ENCODE measurements around the gene WDR26.
A peak's percentile ranks its signal among the peaks of the same experiment; 100 is the strongest.
"Not testable (repeated sequence)": the region's sequence is repeated elsewhere in the genome, so short reads cannot be mapped to it uniquely, and the experiment has no call there.

The WDR26 gene

DNA sequence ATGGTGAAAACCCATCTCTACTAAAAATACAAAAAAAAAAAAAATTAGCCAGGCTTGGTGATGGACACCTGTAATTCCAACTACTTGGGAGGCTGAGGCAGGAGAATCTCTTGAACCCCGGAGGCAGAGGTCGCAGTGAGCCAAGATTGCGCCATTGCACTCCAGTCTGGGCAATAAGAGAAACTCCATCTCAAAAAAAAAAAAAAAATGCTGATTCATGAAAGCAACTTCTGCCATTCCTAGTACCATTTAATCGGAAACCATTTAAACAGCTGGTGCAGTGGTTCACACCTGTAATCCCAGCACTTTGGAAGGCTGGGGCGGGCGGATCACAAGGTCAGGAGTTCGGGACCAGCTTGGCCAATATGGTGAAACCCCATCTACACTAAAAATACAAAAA is 5.9 kb downstream of the WDR26 start:
- DNase-seq, H3K9me3 Mint-ChIP-seq, H3K4me3 Mint-ChIP-seq, H3K27me3 Mint-ChIP-seq: not testable (repeated sequence)
- Mint-ChIP-seq H3K36me3 (ENCODE audit: low read depth) (peaks cover 86% of the 10 kb centered on the region), H3K27ac (peak overlapping the region; percentile 44), H3K4me1 (ENCODE audit: low read depth) (peaks cover 73% of the 10 kb centered on the region)

DNA sequence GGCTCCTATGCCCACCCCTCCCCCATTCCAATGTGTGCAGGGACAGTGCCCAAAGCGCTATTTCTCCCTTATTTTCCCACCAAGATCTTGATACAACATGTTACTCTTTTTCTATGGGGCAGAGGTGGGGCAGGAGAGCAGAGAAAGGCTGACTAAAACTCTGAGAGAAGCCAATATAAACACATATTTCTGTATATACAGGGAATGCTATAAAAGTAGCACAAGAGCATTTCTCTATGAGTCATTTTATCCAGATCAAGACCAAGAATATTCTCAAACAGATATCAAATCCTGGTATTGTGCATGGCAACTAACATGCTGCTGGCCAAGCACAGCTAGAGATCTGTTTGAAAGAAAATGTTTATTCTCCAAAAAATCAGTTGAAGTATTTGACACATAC is 7.3 kb downstream of the WDR26 start:
- H3K27ac Mint-ChIP-seq: peak overlapping the region; percentile 63
- peaks cover 86% of the 10 kb centered on the region for H3K36me3 Mint-ChIP-seq (ENCODE audit: low read depth)
- no peaks in the 10 kb centered on the region for H3K27me3 Mint-ChIP-seq
- no peak overlapping the region for H3K4me3 Mint-ChIP-seq
- H3K9me3 Mint-ChIP-seq: no peaks in the 10 kb centered on the region
- peaks cover 66% of the 10 kb centered on the region for H3K4me1 Mint-ChIP-seq (ENCODE audit: low read depth)
- DNase-seq: no peak

GRCh38 chr1:224426869-224427268 is 7.7 kb downstream of the WDR26 start:
- H3K27ac Mint-ChIP-seq, H3K4me3 Mint-ChIP-seq, H3K9me3 Mint-ChIP-seq, H3K27me3 Mint-ChIP-seq, DNase-seq: not testable (repeated sequence)
- Mint-ChIP-seq H3K36me3 (ENCODE audit: low read depth) (peaks cover 87% of the 10 kb centered on the region), H3K4me1 (ENCODE audit: low read depth) (peaks cover 61% of the 10 kb centered on the region)

DNA sequence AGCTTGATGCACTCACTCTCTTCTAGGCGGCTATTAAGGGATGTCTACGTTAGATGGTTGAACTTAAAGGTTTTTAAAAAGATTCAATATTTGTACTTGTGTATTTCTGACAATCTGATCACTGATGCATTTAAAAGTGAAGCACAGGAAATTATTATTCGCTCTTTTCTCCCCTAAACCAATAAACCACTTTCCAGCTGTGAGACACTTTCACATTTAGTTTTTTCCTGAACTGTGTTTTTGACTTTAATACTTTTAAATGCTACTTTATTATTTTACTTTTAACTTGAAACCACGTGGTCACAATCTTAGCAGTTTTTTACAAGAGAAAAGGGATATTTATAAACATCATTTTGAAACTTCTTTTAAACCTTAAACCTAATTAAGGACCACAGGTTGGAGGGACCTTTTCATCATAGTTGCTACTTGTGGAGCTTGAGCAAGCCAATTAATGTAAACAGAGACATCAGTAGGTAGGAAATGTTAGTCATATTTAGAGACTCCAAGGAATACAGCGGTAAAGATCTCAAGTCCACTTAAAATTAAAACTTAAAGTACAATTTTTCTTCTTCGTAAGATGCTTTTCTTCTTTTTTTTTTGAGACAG is 9.2 kb downstream of the WDR26 start:
- Mint-ChIP-seq H3K36me3 (ENCODE audit: low read depth) (peaks cover 86% of the 10 kb centered on the region), H3K4me1 (ENCODE audit: low read depth) (peaks cover 50% of the 10 kb centered on the region), H3K9me3 (no peaks in the 10 kb centered on the region), H3K27ac (peak overlapping the region; percentile 61), H3K4me3 (no peak overlapping the region), H3K27me3 (no peaks in the 10 kb centered on the region)
- DNase-seq: no peak

DNA sequence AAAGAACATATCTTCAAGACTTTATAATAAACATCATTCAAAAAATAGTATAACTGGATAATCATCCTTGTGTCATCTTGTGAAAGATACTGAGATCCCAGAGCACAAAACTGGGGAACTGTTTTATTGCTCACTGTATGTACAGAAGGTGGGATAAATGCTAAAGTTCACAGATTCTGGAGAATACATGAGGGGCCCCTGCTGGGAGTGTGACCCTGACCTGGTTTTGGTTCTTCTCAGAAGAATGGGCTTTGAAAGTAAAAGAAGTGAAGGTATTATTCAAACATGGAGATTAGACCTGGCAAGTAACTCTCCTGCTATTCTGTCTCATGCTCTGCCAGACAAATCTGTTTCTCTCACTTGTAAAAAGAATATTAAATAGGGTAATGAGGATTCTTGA is 14.5 kb downstream of the WDR26 start:
- Mint-ChIP-seq H3K4me3 (no peak overlapping the region), H3K27ac (peak overlapping the region; percentile 47), H3K36me3 (ENCODE audit: low read depth) (peaks cover 94% of the 10 kb centered on the region), H3K27me3 (no peaks in the 10 kb centered on the region), H3K4me1 (ENCODE audit: low read depth) (peaks cover 15% of the 10 kb centered on the region), H3K9me3 (no peaks in the 10 kb centered on the region)
- no peak for DNase-seq

GRCh38 chr1:224411766-224412165 is 22.8 kb downstream of the WDR26 start:
- peaks cover 20% of the 10 kb centered on the region for H3K4me1 Mint-ChIP-seq (ENCODE audit: low read depth)
- peaks cover 78% of the 10 kb centered on the region for H3K36me3 Mint-ChIP-seq (ENCODE audit: low read depth)
- DNase-seq: no peak
- no peaks in the 10 kb centered on the region for H3K9me3 Mint-ChIP-seq
- no peaks in the 10 kb centered on the region for H3K27me3 Mint-ChIP-seq
- H3K27ac Mint-ChIP-seq: peak overlapping the region; percentile 12
- no peak overlapping the region for H3K4me3 Mint-ChIP-seq

GRCh38 chr1:224408294-224408590 is 26.4 kb downstream of the WDR26 start:
- Mint-ChIP-seq H3K4me1 (ENCODE audit: low read depth) (peaks cover 36% of the 10 kb centered on the region), H3K27ac (peak overlapping the region; percentile 8), H3K27me3 (no peaks in the 10 kb centered on the region), H3K9me3 (no peaks in the 10 kb centered on the region), H3K4me3 (no peak overlapping the region), H3K36me3 (ENCODE audit: low read depth) (peaks cover 89% of the 10 kb centered on the region)
- no peak for DNase-seq

DNA sequence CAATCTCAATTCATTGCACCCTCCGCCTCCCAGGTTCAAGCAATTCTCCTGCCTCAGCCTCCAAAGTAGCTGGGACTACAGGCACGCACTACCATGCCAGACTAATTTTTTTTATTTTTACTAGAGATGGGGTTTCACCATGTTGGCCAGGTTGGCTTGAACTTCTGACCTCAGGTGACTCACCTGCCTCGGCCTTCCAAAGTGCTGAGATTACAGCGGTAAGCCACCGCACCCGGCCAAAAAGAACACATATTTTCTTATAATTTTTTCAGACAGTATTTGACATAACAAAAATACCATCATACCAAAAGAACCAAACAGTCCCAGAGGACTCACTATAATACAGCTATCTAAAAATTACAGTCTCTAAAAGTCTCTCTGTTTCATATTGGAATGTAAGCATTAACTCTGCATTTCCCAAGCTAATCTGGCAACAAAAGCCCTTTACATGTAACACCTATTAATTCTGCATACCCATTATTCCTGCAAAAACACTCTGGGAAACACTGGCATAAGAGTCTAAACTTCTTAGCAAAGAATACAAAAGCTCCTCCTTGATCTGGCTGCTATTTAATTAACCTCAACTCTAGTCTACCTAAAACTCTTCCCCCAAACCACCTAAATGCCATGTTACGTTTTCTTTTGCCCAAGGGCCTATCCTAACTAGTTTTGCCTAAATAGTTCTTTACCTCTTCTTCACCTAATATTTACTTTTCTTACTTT is 26.9 kb downstream of the WDR26 start:
- no peaks in the 10 kb centered on the region for H3K9me3 Mint-ChIP-seq
- H3K36me3 Mint-ChIP-seq (ENCODE audit: low read depth): peaks cover 88% of the 10 kb centered on the region
- peak overlapping the region; percentile 8 for H3K27ac Mint-ChIP-seq
- DNase-seq: no peak
- H3K4me1 Mint-ChIP-seq (ENCODE audit: low read depth): peaks cover 37% of the 10 kb centered on the region
- no peak overlapping the region for H3K4me3 Mint-ChIP-seq
- H3K27me3 Mint-ChIP-seq: no peaks in the 10 kb centered on the region

DNA sequence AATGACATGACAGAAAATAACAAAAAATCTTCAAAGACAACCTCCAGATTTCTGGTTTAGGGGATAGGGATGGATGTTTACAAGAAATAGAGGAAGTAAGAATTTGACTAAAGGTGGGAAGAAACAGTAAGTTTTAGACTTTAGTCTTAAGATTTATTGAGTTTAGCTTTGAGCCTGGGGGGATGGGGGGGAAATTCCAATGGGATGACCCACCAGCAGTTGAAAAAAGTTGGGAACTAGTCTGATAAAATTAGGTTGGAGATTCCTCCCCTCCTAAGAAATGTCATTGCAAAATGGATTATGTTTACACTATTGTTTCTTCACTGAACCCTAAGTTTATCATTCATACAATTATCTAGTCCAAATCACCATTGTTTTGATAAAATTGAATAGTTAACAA is 28.4 kb downstream of the WDR26 start:
- Mint-ChIP-seq H3K27ac (peak overlapping the region; percentile 42), H3K4me3 (no peak overlapping the region), H3K9me3 (no peaks in the 10 kb centered on the region), H3K36me3 (ENCODE audit: low read depth) (peaks cover 87% of the 10 kb centered on the region), H3K4me1 (ENCODE audit: low read depth) (peaks cover 42% of the 10 kb centered on the region), H3K27me3 (no peaks in the 10 kb centered on the region)
- DNase-seq: no peak

GRCh38 chr1:224405604-224405970 is 29.0 kb downstream of the WDR26 start:
- H3K36me3 Mint-ChIP-seq (ENCODE audit: low read depth): peaks cover 88% of the 10 kb centered on the region
- peak overlapping the region; percentile 5 for H3K27ac Mint-ChIP-seq
- H3K9me3 Mint-ChIP-seq: no peaks in the 10 kb centered on the region
- no peak overlapping the region for H3K4me3 Mint-ChIP-seq
- peaks cover 46% of the 10 kb centered on the region for H3K4me1 Mint-ChIP-seq (ENCODE audit: low read depth)
- no peak for DNase-seq
- H3K27me3 Mint-ChIP-seq: no peaks in the 10 kb centered on the region

GRCh38 chr1:224404916-224405603 is 29.5 kb downstream of the WDR26 start:
- no peaks in the 10 kb centered on the region for H3K9me3 Mint-ChIP-seq
- peak overlapping the region; percentile 56 for H3K27ac Mint-ChIP-seq
- peaks cover 46% of the 10 kb centered on the region for H3K4me1 Mint-ChIP-seq (ENCODE audit: low read depth)
- peaks cover 86% of the 10 kb centered on the region for H3K36me3 Mint-ChIP-seq (ENCODE audit: low read depth)
- no peak overlapping the region for H3K4me3 Mint-ChIP-seq
- no peaks in the 10 kb centered on the region for H3K27me3 Mint-ChIP-seq
- DNase-seq: no peak

- Mint-ChIP-seq H3K36me3 (ENCODE audit: low read depth) (peaks cover 89% of the 10 kb centered on the region), H3K4me1 (ENCODE audit: low read depth) (peaks cover 45% of the 10 kb centered on the region), H3K27me3 (no peaks in the 10 kb centered on the region), H3K9me3 (no peaks in the 10 kb centered on the region), H3K4me3 (no peak overlapping the region), H3K27ac (peak overlapping the region; percentile 32)
- no peak for DNase-seq
Observed at GRCh38 chr1:224402472-224403036, 32.0 kb downstream of the WDR26 start.

DNA sequence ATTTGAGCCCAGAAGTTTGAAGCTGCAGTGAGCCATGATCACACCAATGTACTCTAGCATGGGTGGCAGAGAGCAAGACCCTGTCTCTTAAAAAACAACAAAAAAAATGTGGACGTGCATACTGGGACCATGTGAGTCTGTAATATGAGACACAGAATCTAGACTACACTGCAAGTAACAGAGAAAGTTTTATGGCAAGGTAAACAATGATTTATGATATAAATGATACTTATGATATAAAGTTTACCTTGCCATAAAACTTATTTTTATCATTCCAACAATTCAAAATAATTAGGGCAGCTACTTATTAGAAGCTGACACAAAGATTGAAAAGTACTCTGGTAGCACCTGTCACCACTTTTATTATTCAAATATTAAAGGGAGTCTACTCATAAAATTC is 34.7 kb downstream of the WDR26 start:
- no peaks in the 10 kb centered on the region for H3K27me3 Mint-ChIP-seq
- no peak overlapping the region for H3K27ac Mint-ChIP-seq
- DNase-seq: no peak
- H3K9me3 Mint-ChIP-seq: no peaks in the 10 kb centered on the region
- H3K36me3 Mint-ChIP-seq (ENCODE audit: low read depth): peaks cover 92% of the 10 kb centered on the region
- no peak overlapping the region for H3K4me3 Mint-ChIP-seq
- peaks cover 35% of the 10 kb centered on the region for H3K4me1 Mint-ChIP-seq (ENCODE audit: low read depth)

GRCh38 chr1:224393294-224393693 is 41.3 kb downstream of the WDR26 start:
- no peaks in the 10 kb centered on the region for H3K9me3 Mint-ChIP-seq
- peak overlapping the region; percentile 82 for H3K27ac Mint-ChIP-seq
- H3K27me3 Mint-ChIP-seq: no peaks in the 10 kb centered on the region
- DNase-seq: no peak
- no peak overlapping the region for H3K4me3 Mint-ChIP-seq
- peaks cover 96% of the 10 kb centered on the region for H3K36me3 Mint-ChIP-seq (ENCODE audit: low read depth)
- peaks cover 44% of the 10 kb centered on the region for H3K4me1 Mint-ChIP-seq (ENCODE audit: low read depth)

Measured in activated T-cell treated with anti-CD3 and anti-CD28 coated beads, Interleukin-2, amount 50 U/mL, for 24 hours (primary cell).